Medulla oblongata (tissue), 1 donor: ENCODE measurements around the gene JAK1.
"Not testable (repeated sequence)": the region's sequence is repeated elsewhere in the genome, so short reads cannot be mapped to it uniquely, and the experiment has no call there.

ENCODE experiments used
- DNase-seq: peaks from one replicate; pipeline ENCODE4 v3.0.0-alpha.2; 2015; ENCODE audit errors: extremely low spot score

JAK1 gene

GRCh38 chr1:64950284-64950809, 16.0 kb downstream of the JAK1 start:
- no peak for DNase-seq

GRCh38 chr1:64948905-64949833, 17.2 kb downstream of the JAK1 start:
- no peak for DNase-seq

- no peak for DNase-seq
These were observed 18.1 kb downstream of the JAK1 start for GRCh38 chr1:64948216-64948615.

- DNase-seq = no peak
These were observed 19.4 kb downstream of the JAK1 start for GRCh38 chr1:64946916-64947315.

GRCh38 chr1:64944913-64945312, 21.4 kb downstream of the JAK1 start:
- no peak for DNase-seq

- DNase-seq = no peak
These were observed 23.7 kb downstream of the JAK1 start for GRCh38 chr1:64942675-64943074.

- DNase-seq = no peak
These were observed 24.2 kb downstream of the JAK1 start for GRCh38 chr1:64942118-64942517.

GRCh38 chr1:64941461-64942117, 24.8 kb downstream of the JAK1 start:
- DNase-seq = no peak

- DNase-seq = no peak
These were observed 26.3 kb downstream of the JAK1 start for GRCh38 chr1:64940025-64940424.

GRCh38 chr1:64938991-64939390, 27.4 kb downstream of the JAK1 start:
- DNase-seq = no peak

GRCh38 chr1:64936956-64937355, 29.4 kb downstream of the JAK1 start:
- no peak for DNase-seq

GRCh38 chr1:64935551-64936155, 30.7 kb downstream of the JAK1 start:
- no peak for DNase-seq

- DNase-seq = no peak
These were observed 31.5 kb downstream of the JAK1 start for GRCh38 chr1:64934878-64935275.

- DNase-seq = no peak
These were observed 32.1 kb downstream of the JAK1 start for GRCh38 chr1:64934115-64934877.

- peak; percentile 78 for DNase-seq
These were observed 32.9 kb downstream of the JAK1 start for GRCh38 chr1:64933296-64934070.

GRCh38 chr1:64932962-64933295, 33.4 kb downstream of the JAK1 start:
- no peak for DNase-seq

GRCh38 chr1:64930640-64931039, 35.7 kb downstream of the JAK1 start:
- DNase-seq = not testable (repeated sequence)

GRCh38 chr1:64929221-64929620, 37.1 kb downstream of the JAK1 start:
- no peak for DNase-seq

GRCh38 chr1:64928325-64928724, 38.0 kb downstream of the JAK1 start:
- DNase-seq = no peak

GRCh38 chr1:64925594-64925993, 40.8 kb downstream of the JAK1 start:
- DNase-seq = no peak

GRCh38 chr1:64923294-64923718, 43.0 kb downstream of the JAK1 start:
- DNase-seq = no peak
